ENCODE data around the gene LRRK1.
A peak's percentile ranks its signal among the peaks of the same experiment; 100 is the strongest.

Gene LRRK1

GRCh38 chr15:100918690-100919480, at the start of gene LRRK1:
Gene LRRK1, plus strand, starts transcription at chr15:100919357. Its CDS starts 5,276 bp downstream, at chr15:100924633.
- peak; percentile 36 for FAIRE-seq
- no peak for DNase-seq (ENCODE audit: extremely low spot score, insufficient read length, low read depth)

GRCh38 chr15:100873029-100873677, 46.0 kb upstream of the LRRK1 start:
- DNase-seq (ENCODE audit: extremely low spot score, insufficient read length, low read depth) = peak; percentile 40
- peak; percentile 88 for FAIRE-seq

GRCh38 chr15:100875495-100875894, 43.7 kb upstream of the LRRK1 start:
- FAIRE-seq = no peak
- no peak for DNase-seq (ENCODE audit: extremely low spot score, insufficient read length, low read depth)

DNA sequence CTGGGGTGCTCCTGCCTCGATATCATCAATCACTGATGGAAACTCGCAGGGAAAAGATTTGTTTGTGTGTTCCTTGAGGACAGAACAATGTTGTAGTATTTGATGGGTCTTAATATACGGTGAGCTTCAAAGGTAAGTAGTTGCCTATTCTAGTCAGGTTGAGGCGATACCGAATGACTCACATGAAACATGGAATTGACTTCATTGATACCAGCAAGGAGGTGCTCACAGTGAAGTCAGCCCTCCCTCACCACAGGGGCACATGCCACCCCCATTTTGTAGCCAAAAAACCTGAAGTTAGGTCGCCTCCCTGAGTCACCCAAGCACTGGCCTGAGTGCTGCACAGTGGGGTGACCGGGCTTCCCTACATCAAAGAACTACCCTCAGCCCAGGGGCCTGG, 43.2 kb upstream of the LRRK1 start:
- DNase-seq (ENCODE audit: extremely low spot score, insufficient read length, low read depth) = no peak
- no peak for FAIRE-seq

- FAIRE-seq = no peak
- no peak for DNase-seq (ENCODE audit: extremely low spot score, insufficient read length, low read depth)
Observed at GRCh38 chr15:100877551-100877950, 41.6 kb upstream of the LRRK1 start.

GRCh38 chr15:100878130-100878529, 41.0 kb upstream of the LRRK1 start:
- DNase-seq (ENCODE audit: extremely low spot score, insufficient read length, low read depth) = no peak
- no peak for FAIRE-seq

DNA sequence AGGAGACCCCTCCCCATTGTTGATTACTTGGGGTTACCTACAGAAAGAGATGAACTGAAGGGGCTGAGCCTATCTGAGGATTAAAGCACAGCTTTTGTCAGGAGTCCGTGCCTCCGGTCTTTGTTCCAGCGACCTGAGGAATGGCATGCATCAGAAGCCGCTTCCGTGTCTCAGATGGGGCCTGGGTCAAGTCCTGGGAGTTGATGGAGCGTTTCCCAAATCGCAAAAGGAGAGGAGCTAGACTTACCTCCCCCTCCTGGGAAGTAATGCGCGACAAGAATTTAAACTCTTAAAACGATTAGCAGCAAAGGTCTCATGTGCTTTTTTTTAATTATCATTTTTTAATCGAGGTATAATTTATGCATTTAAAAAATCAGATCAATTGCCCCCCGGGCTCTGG, 40.5 kb upstream of the LRRK1 start:
- FAIRE-seq (no peak), DNase-seq (ENCODE audit: extremely low spot score, insufficient read length, low read depth) (no peak)

- DNase-seq (ENCODE audit: extremely low spot score, insufficient read length, low read depth) (no peak), FAIRE-seq (no peak)
Observed at GRCh38 chr15:100879061-100879463, 40.1 kb upstream of the LRRK1 start.

DNA sequence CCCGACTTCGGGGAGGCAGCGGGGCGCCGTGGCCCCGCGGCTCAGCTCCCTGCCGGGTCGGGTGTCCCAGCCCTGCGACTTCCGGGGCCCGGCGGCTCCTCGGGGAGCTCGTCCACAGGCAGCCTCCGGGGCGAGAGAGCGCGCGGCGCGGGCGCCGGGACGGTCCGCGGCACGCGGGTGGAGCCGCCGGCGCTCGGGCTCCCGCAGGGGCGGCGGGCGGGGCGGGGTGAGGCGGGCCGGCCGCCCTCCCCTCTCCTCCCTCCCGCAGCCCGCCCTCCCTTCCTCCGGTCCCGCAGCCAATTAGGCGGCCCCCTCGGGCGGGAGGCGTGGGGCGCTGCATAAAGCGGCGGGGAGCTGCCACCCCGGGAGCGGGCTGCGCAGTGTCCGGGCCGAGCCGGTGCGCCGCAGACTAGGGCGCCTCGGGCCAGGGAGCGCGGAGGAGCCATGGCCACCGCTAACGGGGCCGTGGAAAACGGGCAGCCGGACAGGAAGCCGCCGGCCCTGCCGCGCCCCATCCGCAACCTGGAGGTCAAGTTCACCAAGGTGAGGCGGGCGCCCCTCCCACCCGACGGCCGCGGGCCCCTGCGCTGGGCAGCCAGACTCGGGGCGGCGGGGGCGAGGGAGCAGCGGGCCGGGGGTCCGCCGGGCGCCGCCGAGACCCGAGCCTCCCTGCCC, 39.6 kb upstream of the LRRK1 start, which contains the start of gene ALDH1A3:
ALDH1A3 (plus strand) TSS at position 368 of the 675 bp plus-strand sequence; CDS start at position 445, 77 bp downstream.
- FAIRE-seq (no peak), DNase-seq (ENCODE audit: extremely low spot score, insufficient read length, low read depth) (peak; percentile 30)

DNA sequence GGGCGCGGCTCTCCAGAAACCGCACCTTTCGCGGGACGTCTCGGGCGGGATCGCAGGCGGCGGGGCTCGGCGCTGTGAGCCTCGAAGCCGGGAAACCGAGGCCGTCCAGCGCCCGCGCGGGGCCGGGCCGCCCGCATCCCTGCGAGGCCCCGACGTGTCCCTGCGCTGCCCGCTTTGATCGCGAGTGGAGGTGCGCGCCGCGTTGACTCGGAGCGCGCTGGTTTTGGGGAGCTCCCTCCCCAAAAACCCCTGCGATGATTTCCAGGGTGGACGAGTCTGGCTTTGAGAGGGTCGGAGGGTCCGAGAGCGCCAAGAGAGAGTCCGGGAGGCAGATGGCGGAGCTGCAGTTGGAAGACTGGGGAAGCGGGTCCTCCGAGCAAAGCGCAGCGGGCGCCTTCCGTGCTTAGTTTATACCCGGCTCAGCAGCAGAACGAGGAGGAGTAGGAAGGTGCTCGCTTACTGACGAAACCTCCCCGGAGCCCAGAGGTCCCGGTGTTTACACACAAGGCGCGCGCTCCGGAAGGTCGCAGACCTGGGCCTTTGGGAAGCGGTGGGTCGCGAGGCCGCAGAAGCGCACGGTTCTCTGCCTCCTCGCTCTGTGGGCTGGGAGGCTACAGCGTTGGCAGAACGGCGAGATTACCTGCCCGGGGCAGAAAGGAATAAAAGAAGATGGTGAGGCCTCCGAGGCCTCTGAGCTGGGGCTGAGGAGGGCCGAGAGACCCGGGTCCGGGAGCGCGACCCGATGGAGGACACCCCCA, 38.8 kb upstream of the LRRK1 start:
- DNase-seq (ENCODE audit: extremely low spot score, insufficient read length, low read depth) (no peak), FAIRE-seq (no peak)

DNA sequence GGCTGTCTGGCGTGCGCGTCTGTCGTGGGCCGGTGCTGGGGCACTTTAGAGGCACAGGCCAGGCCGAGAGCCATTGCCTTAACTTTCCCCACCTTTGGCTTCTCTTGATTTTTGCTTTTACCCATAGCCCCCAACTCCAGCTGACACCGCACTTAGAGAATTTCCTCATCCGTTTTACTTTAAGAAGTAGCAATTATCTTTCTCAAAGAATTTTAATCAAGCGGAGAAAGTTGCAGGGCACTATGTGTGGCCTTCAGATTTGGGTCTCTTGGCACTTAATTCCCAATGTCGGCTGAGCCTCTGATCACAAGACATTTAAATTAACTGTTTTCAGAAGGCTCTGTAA, 38.3 kb upstream of the LRRK1 start:
- DNase-seq (ENCODE audit: extremely low spot score, insufficient read length, low read depth) (no peak), FAIRE-seq (no peak)

- DNase-seq (ENCODE audit: extremely low spot score, insufficient read length, low read depth) = no peak
- FAIRE-seq = no peak
Observed at GRCh38 chr15:100881573-100882336, 37.4 kb upstream of the LRRK1 start.

- FAIRE-seq (no peak), DNase-seq (ENCODE audit: extremely low spot score, insufficient read length, low read depth) (no peak)
Observed at GRCh38 chr15:100885116-100885515, 34.0 kb upstream of the LRRK1 start.

DNA sequence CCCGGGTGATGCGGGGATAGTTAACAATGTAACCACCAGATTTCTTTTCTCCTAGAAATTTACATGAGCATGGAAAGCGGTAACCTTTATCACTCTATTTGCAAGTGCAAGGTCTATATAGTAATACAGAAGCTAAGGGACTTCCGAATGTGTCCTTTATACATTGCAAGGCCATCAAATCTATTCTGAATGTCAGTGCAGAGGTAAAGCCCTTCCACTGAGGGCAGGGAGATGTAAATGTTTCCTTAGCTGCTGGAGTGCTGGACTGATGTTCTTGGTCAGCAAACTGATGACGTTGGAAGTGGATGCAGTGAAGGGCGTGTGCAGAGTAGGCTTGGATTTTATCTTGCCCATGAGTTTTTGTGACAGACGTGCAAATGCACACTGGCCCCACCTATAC, 33.3 kb upstream of the LRRK1 start:
- FAIRE-seq (no peak), DNase-seq (ENCODE audit: extremely low spot score, insufficient read length, low read depth) (no peak)

DNA sequence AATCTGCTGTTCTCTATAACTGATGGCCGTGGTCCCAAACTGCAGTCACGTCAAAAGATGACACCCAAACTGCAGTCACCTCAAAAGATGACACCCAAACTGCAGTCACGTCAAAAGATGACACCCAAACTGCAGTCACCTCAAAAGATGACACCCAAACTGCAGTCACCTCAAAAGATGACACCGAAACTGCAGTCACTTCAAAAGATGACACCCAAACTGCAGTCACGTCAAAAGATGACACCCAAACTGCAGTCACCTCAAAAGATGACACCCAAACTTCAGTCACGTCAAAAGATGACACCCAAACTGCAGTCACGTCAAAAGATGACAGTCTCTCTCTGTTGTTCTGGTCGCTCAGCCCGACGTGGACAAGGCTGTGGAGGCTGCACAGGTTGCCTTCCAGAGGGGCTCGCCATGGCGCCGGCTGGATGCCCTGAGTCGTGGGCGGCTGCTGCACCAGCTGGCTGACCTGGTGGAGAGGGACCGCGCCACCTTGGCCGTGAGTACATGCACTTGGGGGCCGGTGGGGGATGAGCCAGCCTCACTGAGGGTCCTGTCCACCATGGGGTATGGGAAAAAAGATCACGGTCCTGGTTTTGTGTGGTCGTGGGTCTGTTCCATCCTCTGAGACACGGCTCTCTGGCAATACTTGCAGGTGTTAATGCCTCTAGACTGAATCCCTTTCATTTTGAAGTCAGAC, 31.8 kb upstream of the LRRK1 start:
- FAIRE-seq = no peak

GRCh38 chr15:100889385-100890050, 29.6 kb upstream of the LRRK1 start:
- FAIRE-seq (no peak), DNase-seq (ENCODE audit: extremely low spot score, insufficient read length, low read depth) (no peak)

More for the DNA sequence above, 31.8 kb upstream of the LRRK1 start:
- DNase-seq (ENCODE audit: extremely low spot score, insufficient read length, low read depth) = no peak

- FAIRE-seq = no peak
- DNase-seq (ENCODE audit: extremely low spot score, insufficient read length, low read depth) = no peak
Observed at GRCh38 chr15:100890051-100890720, 29.0 kb upstream of the LRRK1 start.

DNA sequence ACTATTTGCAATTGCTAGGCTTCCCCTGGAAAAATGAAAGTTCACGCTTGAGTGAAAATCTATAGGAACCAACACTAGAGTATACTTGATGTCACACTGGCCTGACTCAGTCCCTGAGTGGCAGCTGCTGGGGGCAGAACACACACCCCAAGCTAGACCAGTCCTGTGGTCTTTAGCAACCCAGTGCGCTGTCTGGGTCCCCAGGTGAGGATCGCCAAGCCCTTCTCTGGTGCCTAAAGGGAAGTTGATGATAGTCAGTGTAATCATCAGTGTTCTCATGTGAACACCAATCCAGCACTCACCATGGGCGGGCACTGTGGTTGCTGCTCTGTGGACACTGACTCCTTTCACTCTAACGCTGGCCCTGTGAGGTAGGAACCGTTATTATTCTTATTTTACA, 28.3 kb upstream of the LRRK1 start:
- FAIRE-seq = no peak

More for the DNA sequence above, 28.3 kb upstream of the LRRK1 start:
- DNase-seq (ENCODE audit: extremely low spot score, insufficient read length, low read depth) = no peak

Measured in GM18507 (cell line).